ENCODE data around the gene MAP3K4. TPM values are rescaled to one million over a fixed set of nuclear protein-coding genes. Genes with fewer than 3 reads are reported as not detected.

The MAP3K4 gene
- total RNA-seq, 1 donor from 2014 or later, result 27.7 TPM

DNA sequence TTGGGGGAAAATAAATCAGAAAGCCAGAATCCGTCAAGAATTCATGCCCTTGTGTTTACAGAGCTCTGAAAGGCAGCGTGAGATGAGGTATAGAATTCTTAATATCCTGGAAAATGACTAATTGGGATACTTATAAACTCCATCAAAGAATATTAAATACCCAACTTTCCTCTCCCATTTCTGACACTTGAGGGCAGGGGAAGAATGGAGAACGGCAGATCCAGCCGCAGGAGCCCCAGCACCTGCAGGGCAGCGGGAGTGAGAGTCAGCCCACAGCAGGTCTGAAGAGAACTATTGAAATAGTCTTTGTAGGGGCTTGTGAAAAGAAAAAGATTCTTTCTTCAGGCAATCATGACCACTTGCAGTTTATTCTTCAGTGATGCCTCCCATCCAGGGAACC, 175.1 kb downstream of the MAP3K4 start:
- no peak for DNase-seq (ENCODE audit: low read depth)
